ENCODE measurements around the gene C19orf38.

C19orf38 gene

DNA sequence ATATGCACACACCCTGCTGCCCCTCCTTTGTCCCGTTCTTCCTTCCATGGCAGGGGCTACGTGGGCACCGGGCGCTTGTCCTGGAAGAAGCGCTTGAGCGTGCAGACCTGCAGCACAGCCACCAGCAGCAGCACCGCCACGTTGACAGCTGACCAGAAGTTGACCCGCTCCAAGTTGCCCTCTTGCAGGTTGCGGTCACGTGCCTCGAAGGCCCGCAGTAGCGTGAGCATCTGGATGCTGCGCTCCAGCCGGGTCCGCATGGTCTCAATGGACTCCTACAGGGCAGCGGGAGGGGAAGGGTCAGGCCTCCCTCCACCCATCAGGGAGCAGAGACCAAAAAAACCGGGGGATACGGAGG lies 15.3 kb upstream of the C19orf38 start:
- no peak for ATAC-seq

DNA sequence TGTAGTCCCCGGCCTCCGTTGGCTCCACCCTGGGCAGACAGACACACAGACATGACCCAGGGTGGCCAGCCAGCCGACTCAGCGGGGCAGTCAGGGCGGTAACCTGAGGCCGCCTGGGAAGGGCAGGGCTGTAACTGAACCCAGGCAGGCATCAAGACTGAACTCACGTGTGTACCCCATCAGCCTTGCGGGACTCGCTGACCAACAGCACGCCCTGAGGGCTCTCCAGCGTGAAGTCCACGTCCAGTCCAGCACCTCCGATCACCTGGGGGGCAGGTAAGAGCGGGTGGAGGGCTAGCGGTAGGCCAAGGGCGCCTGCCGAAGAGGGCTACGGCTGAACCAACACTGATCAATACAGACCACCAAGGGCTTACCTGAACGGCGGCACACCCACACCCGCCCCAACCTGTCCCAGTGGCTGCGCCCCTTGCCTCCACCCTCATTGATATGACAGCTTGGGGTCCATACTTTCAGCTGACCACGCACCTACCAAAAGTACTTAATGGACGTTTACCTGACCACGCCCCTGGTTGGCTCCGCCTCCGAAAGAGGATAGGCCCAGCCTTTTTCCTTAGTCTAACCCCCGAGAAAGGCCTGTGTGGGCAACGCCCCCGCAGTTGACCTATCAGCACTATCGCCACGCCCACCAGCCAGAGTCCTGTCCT lies 13.0 kb upstream of the C19orf38 start:
- peak; percentile 91 for ATAC-seq

More for the DNA sequence above, 15.3 kb upstream of the C19orf38 start:
- no peak for TF ChIP-seq OSR1 (CRISPR knock-in tag; IDR thresholded peaks at IDR 0.05)
- TF ChIP-seq, protein P1, sequence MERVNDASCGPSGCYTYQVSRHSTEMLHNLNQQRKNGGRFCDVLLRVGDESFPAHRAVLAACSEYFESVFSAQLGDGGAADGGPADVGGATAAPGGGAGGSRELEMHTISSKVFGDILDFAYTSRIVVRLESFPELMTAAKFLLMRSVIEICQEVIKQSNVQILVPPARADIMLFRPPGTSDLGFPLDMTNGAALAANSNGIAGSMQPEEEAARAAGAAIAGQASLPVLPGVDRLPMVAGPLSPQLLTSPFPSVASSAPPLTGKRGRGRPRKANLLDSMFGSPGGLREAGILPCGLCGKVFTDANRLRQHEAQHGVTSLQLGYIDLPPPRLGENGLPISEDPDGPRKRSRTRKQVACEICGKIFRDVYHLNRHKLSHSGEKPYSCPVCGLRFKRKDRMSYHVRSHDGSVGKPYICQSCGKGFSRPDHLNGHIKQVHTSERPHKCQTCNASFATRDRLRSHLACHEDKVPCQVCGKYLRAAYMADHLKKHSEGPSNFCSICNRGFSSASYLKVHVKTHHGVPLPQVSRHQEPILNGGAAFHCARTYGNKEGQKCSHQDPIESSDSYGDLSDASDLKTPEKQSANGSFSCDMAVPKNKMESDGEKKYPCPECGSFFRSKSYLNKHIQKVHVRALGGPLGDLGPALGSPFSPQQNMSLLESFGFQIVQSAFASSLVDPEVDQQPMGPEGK (CRISPR knock-in tag; IDR thresholded peaks at IDR 0.05; ENCODE audit: borderline replicate concordance) = no peak
- TF ChIP-seq TCF4 (CRISPR knock-in tag; IDR thresholded peaks at IDR 0.05; ENCODE audit: borderline replicate concordance) = no peak
- no peak for TF ChIP-seq ARNTL (CRISPR knock-in tag; IDR thresholded peaks at IDR 0.05; ENCODE audit: borderline replicate concordance, low read depth)
- TF ChIP-seq, protein P2, sequence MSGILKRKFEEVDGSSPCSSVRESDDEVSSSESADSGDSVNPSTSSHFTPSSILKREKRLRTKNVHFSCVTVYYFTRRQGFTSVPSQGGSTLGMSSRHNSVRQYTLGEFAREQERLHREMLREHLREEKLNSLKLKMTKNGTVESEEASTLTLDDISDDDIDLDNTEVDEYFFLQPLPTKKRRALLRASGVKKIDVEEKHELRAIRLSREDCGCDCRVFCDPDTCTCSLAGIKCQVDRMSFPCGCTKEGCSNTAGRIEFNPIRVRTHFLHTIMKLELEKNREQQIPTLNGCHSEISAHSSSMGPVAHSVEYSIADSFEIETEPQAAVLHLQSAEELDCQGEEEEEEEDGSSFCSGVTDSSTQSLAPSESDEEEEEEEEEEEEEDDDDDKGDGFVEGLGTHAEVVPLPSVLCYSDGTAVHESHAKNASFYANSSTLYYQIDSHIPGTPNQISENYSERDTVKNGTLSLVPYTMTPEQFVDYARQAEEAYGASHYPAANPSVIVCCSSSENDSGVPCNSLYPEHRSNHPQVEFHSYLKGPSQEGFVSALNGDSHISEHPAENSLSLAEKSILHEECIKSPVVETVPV (CRISPR knock-in tag; IDR thresholded peaks at IDR 0.05) = no peak
- no peak for TF ChIP-seq ESRRG (CRISPR knock-in tag; IDR thresholded peaks at IDR 0.05)
- no peak for TF ChIP-seq ZNF70 (CRISPR knock-in tag; IDR thresholded peaks at IDR 0.05)
- TF ChIP-seq ZNF565 (CRISPR knock-in tag; conservative IDR thresholded peaks at IDR 0.05; ENCODE audit: low read depth) = no peak
- no peak for TF ChIP-seq ZFP3 (CRISPR knock-in tag; IDR thresholded peaks at IDR 0.05)
- no peak for TF ChIP-seq ISL1 (CRISPR knock-in tag; IDR thresholded peaks at IDR 0.05)
- no peak for TF ChIP-seq TOX (CRISPR knock-in tag; IDR thresholded peaks at IDR 0.05; ENCODE audit: borderline replicate concordance)
- no peak for TF ChIP-seq RARB (CRISPR knock-in tag; IDR thresholded peaks at IDR 0.05)
- TF ChIP-seq CSDC2 (CRISPR knock-in tag; IDR thresholded peaks at IDR 0.05) = no peak
- TF ChIP-seq PPARA (CRISPR knock-in tag; IDR thresholded peaks at IDR 0.05; ENCODE audit: borderline replicate concordance) = no peak
- TF ChIP-seq ZNF8 (CRISPR knock-in tag; IDR thresholded peaks at IDR 0.05) = no peak
- TF ChIP-seq SNAI2 (CRISPR knock-in tag; IDR thresholded peaks at IDR 0.05) = no peak
- TF ChIP-seq, protein P3, sequence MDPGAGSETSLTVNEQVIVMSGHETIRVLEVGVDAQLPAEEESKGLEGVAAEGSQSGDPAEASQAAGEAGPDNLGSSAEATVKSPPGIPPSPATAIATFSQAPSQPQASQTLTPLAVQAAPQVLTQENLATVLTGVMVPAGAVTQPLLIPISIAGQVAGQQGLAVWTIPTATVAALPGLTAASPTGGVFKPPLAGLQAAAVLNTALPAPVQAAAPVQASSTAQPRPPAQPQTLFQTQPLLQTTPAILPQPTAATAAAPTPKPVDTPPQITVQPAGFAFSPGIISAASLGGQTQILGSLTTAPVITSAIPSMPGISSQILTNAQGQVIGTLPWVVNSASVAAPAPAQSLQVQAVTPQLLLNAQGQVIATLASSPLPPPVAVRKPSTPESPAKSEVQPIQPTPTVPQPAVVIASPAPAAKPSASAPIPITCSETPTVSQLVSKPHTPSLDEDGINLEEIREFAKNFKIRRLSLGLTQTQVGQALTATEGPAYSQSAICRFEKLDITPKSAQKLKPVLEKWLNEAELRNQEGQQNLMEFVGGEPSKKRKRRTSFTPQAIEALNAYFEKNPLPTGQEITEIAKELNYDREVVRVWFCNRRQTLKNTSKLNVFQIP (CRISPR knock-in tag; IDR thresholded peaks at IDR 0.05; ENCODE audit: borderline replicate concordance, low read depth) = no peak

More for the DNA sequence above, 13.0 kb upstream of the C19orf38 start:
- TF ChIP-seq ARNTL (CRISPR knock-in tag; IDR thresholded peaks at IDR 0.05; ENCODE audit: borderline replicate concordance, low read depth) (no peak), ZFP30 (CRISPR knock-in tag; IDR thresholded peaks at IDR 0.05) (no peak), SNAI2 (CRISPR knock-in tag; IDR thresholded peaks at IDR 0.05) (no peak), ESRRG (CRISPR knock-in tag; IDR thresholded peaks at IDR 0.05) (no peak), ZC3H10 (CRISPR knock-in tag; IDR thresholded peaks at IDR 0.05) (no peak), ZNF8 (CRISPR knock-in tag; IDR thresholded peaks at IDR 0.05) (no peak), OSR1 (CRISPR knock-in tag; IDR thresholded peaks at IDR 0.05) (no peak), ZNF70 (CRISPR knock-in tag; IDR thresholded peaks at IDR 0.05) (no peak), GLIS3 (CRISPR knock-in tag; IDR thresholded peaks at IDR 0.05) (no peak), ZNF565 (CRISPR knock-in tag; conservative IDR thresholded peaks at IDR 0.05; ENCODE audit: low read depth) (no peak), ZFP3 (CRISPR knock-in tag; IDR thresholded peaks at IDR 0.05) (no peak), RARB (CRISPR knock-in tag; IDR thresholded peaks at IDR 0.05) (no peak), BACH2 (CRISPR knock-in tag; IDR thresholded peaks at IDR 0.05; ENCODE audit: borderline replicate concordance) (no peak), TCF4 (CRISPR knock-in tag; IDR thresholded peaks at IDR 0.05; ENCODE audit: borderline replicate concordance) (no peak)
- TF ChIP-seq, protein P4, sequence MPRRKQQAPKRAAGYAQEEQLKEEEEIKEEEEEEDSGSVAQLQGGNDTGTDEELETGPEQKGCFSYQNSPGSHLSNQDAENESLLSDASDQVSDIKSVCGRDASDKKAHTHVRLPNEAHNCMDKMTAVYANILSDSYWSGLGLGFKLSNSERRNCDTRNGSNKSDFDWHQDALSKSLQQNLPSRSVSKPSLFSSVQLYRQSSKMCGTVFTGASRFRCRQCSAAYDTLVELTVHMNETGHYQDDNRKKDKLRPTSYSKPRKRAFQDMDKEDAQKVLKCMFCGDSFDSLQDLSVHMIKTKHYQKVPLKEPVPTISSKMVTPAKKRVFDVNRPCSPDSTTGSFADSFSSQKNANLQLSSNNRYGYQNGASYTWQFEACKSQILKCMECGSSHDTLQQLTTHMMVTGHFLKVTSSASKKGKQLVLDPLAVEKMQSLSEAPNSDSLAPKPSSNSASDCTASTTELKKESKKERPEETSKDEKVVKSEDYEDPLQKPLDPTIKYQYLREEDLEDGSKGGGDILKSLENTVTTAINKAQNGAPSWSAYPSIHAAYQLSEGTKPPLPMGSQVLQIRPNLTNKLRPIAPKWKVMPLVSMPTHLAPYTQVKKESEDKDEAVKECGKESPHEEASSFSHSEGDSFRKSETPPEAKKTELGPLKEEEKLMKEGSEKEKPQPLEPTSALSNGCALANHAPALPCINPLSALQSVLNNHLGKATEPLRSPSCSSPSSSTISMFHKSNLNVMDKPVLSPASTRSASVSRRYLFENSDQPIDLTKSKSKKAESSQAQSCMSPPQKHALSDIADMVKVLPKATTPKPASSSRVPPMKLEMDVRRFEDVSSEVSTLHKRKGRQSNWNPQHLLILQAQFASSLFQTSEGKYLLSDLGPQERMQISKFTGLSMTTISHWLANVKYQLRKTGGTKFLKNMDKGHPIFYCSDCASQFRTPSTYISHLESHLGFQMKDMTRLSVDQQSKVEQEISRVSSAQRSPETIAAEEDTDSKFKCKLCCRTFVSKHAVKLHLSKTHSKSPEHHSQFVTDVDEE (CRISPR knock-in tag; IDR thresholded peaks at IDR 0.05) = no peak
- TF ChIP-seq, protein P1 (CRISPR knock-in tag; IDR thresholded peaks at IDR 0.05; ENCODE audit: borderline replicate concordance) = no peak
- TF ChIP-seq, protein P5, sequence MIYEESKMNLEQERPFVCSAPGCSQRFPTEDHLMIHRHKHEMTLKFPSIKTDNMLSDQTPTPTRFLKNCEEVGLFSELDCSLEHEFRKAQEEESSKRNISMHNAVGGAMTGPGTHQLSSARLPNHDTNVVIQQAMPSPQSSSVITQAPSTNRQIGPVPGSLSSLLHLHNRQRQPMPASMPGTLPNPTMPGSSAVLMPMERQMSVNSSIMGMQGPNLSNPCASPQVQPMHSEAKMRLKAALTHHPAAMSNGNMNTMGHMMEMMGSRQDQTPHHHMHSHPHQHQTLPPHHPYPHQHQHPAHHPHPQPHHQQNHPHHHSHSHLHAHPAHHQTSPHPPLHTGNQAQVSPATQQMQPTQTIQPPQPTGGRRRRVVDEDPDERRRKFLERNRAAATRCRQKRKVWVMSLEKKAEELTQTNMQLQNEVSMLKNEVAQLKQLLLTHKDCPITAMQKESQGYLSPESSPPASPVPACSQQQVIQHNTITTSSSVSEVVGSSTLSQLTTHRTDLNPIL (CRISPR knock-in tag; IDR thresholded peaks at IDR 0.05; ENCODE audit: low read depth) = no peak
- TF ChIP-seq, protein P2 (CRISPR knock-in tag; IDR thresholded peaks at IDR 0.05) = no peak

Measured in SK-N-SH treated with all-trans-retinoic acid at 6 μM for 48 hours (cell line).